Keratinocyte (primary cell): ENCODE measurements around the gene KIF2C.

ENCODE experiments used
- EZH2 ChIP-seq: IDR thresholded peaks from one replicate; pipeline ENCODE4 v1.6.1; 2012; ENCODE audit warnings: inconsistent platforms, mild to moderate bottlenecking, low read length, moderate library complexity
- TF ChIP-seq, protein P1 (sequence below), 3 experiments: IDR thresholded peaks in 1 of 3; conservative IDR thresholded peaks in 1 of 3; optimal IDR thresholded peaks in 1 of 3; 2 replicates in 2 of 3; 3 replicates in 1 of 3; pipeline versions ENCODE3 to v1.5.1; 2011; ENCODE audit warnings: low read length in 3 of 3, mild to moderate bottlenecking in 3 of 3, moderate library complexity in 2 of 3, control low read depth in 1 of 3, inconsistent platforms in 1 of 3; ENCODE audit not compliant: insufficient read depth in 2 of 3; ENCODE audit errors: extremely low read depth in 1 of 3

DNA sequence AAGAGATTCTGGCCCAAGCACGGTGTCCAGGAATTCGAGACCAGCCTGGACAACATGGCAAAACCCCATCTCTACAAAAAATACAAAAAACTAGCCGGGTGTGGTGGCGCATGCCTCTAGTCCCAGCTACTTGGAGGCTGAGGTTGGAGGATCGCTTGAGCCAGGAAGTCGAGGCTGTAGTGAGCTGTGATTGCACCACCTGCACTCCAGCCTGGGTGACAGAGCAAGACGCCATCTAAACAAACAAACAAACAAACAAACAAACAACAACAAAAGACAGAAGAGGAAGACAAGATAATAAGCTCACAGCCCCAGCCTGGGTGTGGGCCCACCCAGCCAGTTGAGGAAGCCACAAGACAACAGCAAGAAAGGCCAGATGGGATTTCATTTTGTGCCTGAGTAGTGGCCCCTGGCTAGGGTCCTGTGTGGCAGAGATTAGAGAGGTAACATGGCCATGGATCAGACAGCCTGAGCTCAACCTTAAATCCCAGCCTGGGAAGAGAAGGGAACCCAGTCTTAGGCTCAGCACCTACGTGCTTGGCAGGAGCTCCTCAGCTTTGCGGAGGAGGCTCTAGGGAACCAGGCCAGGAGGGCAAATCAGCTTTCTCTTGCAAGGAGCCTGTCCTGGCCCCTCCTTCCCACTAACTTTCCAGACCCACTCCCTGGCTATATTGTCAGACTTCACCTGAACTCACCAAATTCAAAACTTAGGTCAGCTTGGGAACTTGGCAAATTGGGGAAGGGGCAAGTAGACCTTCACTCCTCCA, 53.3 kb downstream of the KIF2C start:
- TF ChIP-seq, protein P1, sequence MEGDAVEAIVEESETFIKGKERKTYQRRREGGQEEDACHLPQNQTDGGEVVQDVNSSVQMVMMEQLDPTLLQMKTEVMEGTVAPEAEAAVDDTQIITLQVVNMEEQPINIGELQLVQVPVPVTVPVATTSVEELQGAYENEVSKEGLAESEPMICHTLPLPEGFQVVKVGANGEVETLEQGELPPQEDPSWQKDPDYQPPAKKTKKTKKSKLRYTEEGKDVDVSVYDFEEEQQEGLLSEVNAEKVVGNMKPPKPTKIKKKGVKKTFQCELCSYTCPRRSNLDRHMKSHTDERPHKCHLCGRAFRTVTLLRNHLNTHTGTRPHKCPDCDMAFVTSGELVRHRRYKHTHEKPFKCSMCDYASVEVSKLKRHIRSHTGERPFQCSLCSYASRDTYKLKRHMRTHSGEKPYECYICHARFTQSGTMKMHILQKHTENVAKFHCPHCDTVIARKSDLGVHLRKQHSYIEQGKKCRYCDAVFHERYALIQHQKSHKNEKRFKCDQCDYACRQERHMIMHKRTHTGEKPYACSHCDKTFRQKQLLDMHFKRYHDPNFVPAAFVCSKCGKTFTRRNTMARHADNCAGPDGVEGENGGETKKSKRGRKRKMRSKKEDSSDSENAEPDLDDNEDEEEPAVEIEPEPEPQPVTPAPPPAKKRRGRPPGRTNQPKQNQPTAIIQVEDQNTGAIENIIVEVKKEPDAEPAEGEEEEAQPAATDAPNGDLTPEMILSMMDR (optimal IDR thresholded peaks at IDR 0.05 in 1 of 3, IDR thresholded peaks at IDR 0.05 in 1 of 3, conservative IDR thresholded peaks at IDR 0.05 in 1 of 3; ENCODE audit: extremely low read depth in 1 of 3, insufficient read depth in 2 of 3, low read length in 3 of 3) = no peak
- TF ChIP-seq EZH2 = no peak
